HG02970 (cell line): Measurements from ENCODE around the gene ARFGAP3.
"Not testable (repeated sequence)": the region's sequence is repeated elsewhere in the genome, so short reads cannot be mapped to it uniquely, and the experiment has no call there.

Experiments used
- ATAC-seq: cut with Tn5 transposase; IDR thresholded peaks from one replicate; pipeline ENCODE4 v1.9.1; 2021; ENCODE audit warnings: mild to moderate bottlenecking, moderate library complexity, moderate number of reproducible peaks; ENCODE audit not compliant: unreplicated experiment, low FRiP score

The ARFGAP3 gene

GRCh38 chr22:42799461-42800405 lies 57.3 kb downstream of the ARFGAP3 start:
- ATAC-seq = no peak

- ATAC-seq = no peak
These were observed 58.0 kb downstream of the ARFGAP3 start for GRCh38 chr22:42799061-42799460.

GRCh38 chr22:42797011-42797410 lies 60.1 kb downstream of the ARFGAP3 start:
- no peak for ATAC-seq

DNA sequence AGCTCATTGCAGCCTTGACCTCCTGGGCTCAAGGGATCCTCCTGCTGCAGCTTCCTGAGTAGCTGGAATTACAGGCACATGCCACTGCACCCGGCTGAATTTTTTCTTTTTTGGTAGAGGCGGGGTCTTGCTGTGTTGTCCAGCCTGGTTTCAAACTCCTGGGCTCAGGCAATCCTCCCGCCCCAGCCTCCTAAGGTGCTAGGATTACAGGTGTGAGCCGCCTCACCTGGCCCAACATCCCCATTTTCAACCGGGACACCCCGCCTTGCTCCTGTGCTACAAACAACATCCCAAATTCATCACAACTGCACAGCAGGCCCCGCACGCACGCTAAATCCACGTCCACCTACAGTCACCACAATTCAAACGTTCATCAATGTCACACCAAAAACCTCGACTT lies 61.0 kb downstream of the ARFGAP3 start:
- no peak for ATAC-seq

- ATAC-seq = no peak
These were observed 62.2 kb downstream of the ARFGAP3 start for GRCh38 chr22:42794551-42795510.

GRCh38 chr22:42793848-42794405 lies 63.1 kb downstream of the ARFGAP3 start:
- ATAC-seq = no peak

DNA sequence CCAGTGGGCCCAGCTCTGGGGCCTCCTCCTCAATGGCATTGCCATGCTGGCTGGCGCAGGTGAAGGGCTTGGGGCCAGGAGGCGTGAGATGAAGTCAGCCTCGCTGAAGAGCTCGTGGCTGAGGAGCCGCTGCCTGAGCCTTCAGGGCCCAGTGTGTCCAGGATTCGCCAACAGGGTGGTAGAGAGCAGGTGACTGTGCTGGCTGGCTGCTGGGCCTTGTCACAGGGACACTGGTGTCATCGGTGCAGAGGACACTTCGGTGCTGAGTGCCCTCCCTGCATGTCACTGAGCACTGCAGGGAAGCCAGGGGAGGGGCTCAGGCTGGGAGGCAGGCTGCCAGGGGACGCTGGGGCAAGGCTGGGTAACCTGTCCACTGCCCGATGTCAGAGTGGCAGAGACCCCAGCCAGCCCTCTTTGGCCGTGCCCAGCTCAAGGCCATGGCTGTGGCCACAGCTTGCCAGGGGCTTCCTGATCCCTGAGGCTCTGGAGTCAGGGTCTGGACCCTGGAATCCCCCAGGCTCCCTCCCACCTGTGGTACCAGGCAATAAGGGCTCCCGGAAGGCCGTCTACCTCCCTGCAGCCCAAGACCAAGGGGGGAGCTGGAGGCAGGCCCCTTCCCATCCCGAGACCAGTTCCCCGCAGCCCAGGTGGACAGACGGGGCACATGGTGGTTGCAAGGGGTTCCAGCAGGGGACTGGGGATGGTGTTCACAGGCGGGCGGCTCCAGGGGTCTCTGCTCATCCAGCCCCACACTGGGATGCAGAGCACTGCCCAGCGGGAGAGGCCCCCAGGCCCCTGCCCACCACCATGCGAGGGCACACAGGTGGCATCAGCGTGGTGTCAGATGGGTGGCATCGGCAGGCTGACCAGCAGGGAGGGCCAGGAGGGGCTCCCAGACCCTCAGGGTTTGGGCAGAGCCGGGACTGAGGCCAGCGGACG lies 63.9 kb downstream of the ARFGAP3 start:
- no peak for ATAC-seq

DNA sequence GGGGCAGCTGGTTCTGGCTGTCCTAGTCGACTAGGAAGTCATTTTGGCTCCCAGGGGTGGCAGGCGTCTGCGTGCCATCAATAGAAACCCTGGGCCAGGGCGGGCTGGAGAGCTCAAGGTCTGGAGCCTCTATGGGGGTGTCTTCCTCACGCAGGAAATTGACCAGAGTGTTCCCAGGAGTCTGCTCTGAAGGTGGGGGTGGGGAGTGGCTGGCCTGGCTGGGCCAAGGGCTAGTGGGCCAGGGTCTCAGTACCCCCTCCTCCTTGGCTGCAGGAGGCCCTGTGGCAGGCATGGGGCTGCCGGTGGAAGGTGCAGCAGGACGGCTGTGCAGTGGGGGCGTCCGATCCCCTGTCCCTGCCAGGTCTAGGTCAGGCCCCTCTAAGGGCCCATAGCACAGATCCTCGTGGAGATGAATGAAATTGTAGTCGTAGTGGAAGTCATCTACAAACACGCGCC lies 64.6 kb downstream of the ARFGAP3 start:
- no peak for ATAC-seq

DNA sequence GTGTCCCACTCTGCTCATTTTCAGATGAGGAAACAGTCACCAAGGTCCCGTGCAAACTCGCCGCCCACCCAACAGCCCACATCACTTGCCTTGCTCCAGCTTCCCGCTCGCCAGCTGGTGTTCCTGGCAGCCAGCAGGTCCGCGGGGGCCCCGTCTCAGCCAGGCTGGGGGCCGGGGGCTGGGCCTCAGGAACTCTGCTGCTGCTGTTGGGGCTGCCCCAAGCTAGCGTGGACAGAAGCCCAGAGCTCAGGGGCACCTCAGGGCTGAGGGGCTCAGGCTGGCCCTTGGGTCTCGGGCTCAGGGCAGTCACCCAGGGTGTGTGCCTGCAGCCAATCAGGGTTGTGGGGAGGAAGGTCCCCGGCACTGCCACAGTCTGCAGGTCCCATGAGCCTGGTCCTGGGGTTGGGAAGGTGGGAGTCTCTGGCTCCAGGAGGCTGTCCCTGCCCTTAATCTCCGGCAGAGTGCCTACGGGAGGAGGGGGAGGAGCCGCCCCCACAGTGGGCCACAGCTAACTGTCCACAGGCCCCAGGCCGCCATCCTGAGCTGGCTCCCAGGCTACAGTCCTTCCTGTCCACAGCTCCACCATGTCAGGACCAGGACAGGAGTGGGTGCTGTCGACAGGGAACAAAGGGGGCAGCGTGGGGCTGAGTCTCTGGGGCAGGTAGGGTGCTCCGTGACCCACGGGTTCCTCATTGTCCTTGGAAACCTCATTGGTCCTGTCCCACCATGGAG lies 65.2 kb downstream of the ARFGAP3 start:
- no peak for ATAC-seq

GRCh38 chr22:42788466-42788865 lies 68.6 kb downstream of the ARFGAP3 start:
- no peak for ATAC-seq

DNA sequence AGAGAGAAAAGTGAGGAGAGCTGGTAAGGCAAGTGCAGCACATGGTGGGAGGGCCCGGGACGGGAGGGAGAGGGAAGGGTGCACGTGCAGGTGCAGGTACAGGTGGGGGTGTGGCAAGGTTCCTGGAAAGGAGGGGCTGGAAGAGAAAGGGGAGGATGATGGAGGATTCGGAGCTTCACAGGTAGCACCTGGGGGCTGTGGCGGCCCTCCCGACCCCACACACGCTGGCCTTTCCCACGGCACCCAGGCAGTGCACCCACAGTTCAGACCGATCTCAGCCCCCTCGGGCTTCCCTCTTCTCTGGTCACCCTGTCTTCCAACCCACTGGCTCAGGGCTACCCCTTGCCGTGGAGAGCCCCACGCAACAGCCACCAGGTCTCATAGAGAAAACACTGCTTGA lies 69.1 kb downstream of the ARFGAP3 start:
- no peak for ATAC-seq

GRCh38 chr22:42787357-42787736 lies 69.7 kb downstream of the ARFGAP3 start:
- no peak for ATAC-seq

- ATAC-seq = no peak
These were observed 70.3 kb downstream of the ARFGAP3 start for GRCh38 chr22:42786606-42787356.

DNA sequence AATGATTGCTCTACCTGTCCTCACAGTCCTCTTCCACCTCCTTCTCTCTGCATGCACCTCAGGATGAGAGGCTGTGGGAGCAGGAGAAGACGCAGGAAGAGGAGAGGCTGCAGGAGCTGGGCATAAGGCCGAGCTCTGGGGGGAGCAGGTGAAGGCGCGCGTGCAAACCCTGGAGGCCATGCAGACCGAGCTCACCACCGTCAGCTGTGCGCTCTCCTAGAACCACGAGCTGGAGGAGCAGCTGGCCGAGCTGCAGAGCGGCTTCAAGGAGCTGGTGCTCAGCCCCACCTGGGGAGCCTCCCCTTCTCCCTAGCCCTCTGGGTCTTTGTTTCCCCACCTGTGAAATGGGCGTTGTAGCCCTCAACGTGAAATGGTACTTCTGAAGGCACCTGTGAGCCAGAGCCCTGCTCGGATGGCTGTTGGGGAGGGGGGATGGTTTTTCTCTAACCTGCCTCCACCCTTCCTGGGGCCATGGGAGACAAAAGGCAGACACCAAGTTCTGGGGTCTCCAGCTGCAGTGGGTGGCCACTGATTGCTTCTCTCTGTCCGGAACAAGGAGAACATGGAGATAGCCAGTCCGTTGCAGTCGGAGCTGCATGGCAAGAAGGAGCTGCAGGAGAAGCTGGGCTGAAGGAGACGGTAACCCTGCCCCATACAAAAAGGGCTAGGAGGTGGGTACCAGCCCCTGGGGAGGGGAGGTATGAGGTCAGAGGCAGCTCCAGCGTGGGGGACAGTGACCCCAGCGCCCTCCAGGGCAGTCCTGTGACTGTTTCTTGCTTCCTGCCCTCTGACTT lies 71.2 kb downstream of the ARFGAP3 start:
- ATAC-seq = no peak

GRCh38 chr22:42782306-42782705 lies 74.8 kb downstream of the ARFGAP3 start:
- not testable (repeated sequence) for ATAC-seq

GRCh38 chr22:42780070-42780540 lies 77.0 kb downstream of the ARFGAP3 start:
- no peak for ATAC-seq

- no peak for ATAC-seq
These were observed 79.9 kb downstream of the ARFGAP3 start for GRCh38 chr22:42777126-42777525.
